GM23338 (cell line): Measurements from ENCODE around the gene FGD4. TPM values are rescaled to one million over a fixed set of nuclear protein-coding genes. Genes with fewer than 3 reads are reported as not detected.

Experiments
- ATAC-seq: fragments of 200-7000 bp; cut with Tn5 transposase; 3 replicates; pipeline ENCODE4 v1.9.1; 2020
- DNase-seq: peaks from one replicate; pipeline ENCODE4 v3.0.0-alpha.2; 2015; ENCODE audit warnings: low spot score
- H2AFZ ChIP-seq: fragments of 200-600 bp; sonication (generic); 2 replicates; pipeline ENCODE4 v1.8.0; 2016; ENCODE audit warnings: antibody characterized with exemption, mild to moderate bottlenecking, moderate library complexity
- H3F3A ChIP-seq: fragments of 200-600 bp; sonication (generic); replicated peaks from 2 replicates; pipeline ENCODE4 v1.8.0; 2017; ENCODE audit warnings: antibody characterized with exemption, mixed run types, low read depth
- H3K27ac ChIP-seq: fragments of 200-600 bp; sonication (generic); 2 replicates; pipeline ENCODE4 v1.6.1; 2016; ENCODE audit warnings: low read depth
- H3K27me3 ChIP-seq: fragments of 200-600 bp; sonication (generic); 2 replicates; pipeline ENCODE4 v1.8.0; 2016; ENCODE audit warnings: mild to moderate bottlenecking, mixed run types, moderate library complexity; ENCODE audit not compliant: insufficient read depth
- H3K36me3 ChIP-seq: fragments of 200-600 bp; sonication (generic); 2 replicates; pipeline ENCODE4 v1.8.0; 2016; ENCODE audit warnings: mild to moderate bottlenecking; ENCODE audit not compliant: insufficient read depth
- H3K4me1 ChIP-seq: fragments of 200-600 bp; sonication (generic); 2 replicates; pipeline ENCODE4 v1.8.0; 2016; ENCODE audit warnings: mild to moderate bottlenecking, moderate library complexity; ENCODE audit not compliant: insufficient read depth
- H3K4me2 ChIP-seq: fragments of 200-600 bp; sonication (generic); 2 replicates; pipeline ENCODE4 v1.7.1; 2017; ENCODE audit warnings: mixed run types
- H3K4me3 ChIP-seq: fragments of 200-600 bp; sonication (generic); 2 replicates; pipeline ENCODE4 v1.6.1; 2016; ENCODE audit warnings: mixed run types
- H3K79me2 ChIP-seq: fragments of 200-600 bp; sonication (generic); replicated peaks from 2 replicates; pipeline ENCODE4 v1.8.0; 2017; ENCODE audit warnings: mild to moderate bottlenecking; ENCODE audit not compliant: insufficient read depth
- H3K9me2 ChIP-seq: fragments of 200-600 bp; sonication (generic); 2 replicates; pipeline ENCODE4 v1.8.0; 2017; ENCODE audit not compliant: insufficient read depth
- H4K20me1 ChIP-seq: fragments of 200-600 bp; sonication (generic); replicated peaks from 2 replicates; pipeline ENCODE4 v1.8.0; 2017; ENCODE audit warnings: mild to moderate bottlenecking; ENCODE audit not compliant: insufficient read depth
- H3K27ac Mint-ChIP-seq: 2 replicates; pipeline ENCODE4 v1.8.0; 2020; ENCODE audit warnings: inconsistent platforms, mild to moderate bottlenecking, moderate library complexity, mixed read lengths
- H3K27me3 Mint-ChIP-seq: 3 replicates; pipeline ENCODE4 v1.8.0; 2022; ENCODE audit warnings: low read depth, mild to moderate bottlenecking, moderate library complexity, mixed read lengths, inconsistent platforms; ENCODE audit not compliant: insufficient read depth, poor library complexity
- H3K36me3 Mint-ChIP-seq: 3 replicates; pipeline ENCODE4 v1.8.0; 2021; ENCODE audit warnings: low read depth, mild to moderate bottlenecking, inconsistent platforms, moderate library complexity, mixed read lengths
- H3K4me1 Mint-ChIP-seq: 3 replicates; pipeline ENCODE4 v1.8.0; 2020; ENCODE audit warnings: mild to moderate bottlenecking, inconsistent platforms, mixed read lengths
- H3K4me3 Mint-ChIP-seq: 3 replicates; pipeline ENCODE4 v1.8.0; 2021; ENCODE audit warnings: moderate library complexity, mild to moderate bottlenecking, inconsistent platforms, mixed read lengths
- H3K9me3 Mint-ChIP-seq: 3 replicates; pipeline ENCODE4 v1.8.0; 2020; ENCODE audit warnings: moderate library complexity, mild to moderate bottlenecking, inconsistent platforms, mixed read lengths
- CREB1 ChIP-seq: fragments of 250-450 bp; sonication (Bioruptor Pico); IDR thresholded peaks from 2 replicates; pipeline ENCODE4 v1.5.0; 2020; ENCODE audit warnings: low read depth, mild to moderate bottlenecking, moderate library complexity
- CTCF ChIP-seq, 2 experiments: fragments of 200-600 bp in 1 of 2; sonication (generic) in 1 of 2; conservative IDR thresholded peaks; 2 replicates each; pipeline versions ENCODE4 v1.5.1 to v1.6.1; 2016 to 2017; ENCODE audit warnings: antibody characterized with exemption in 2 of 2, low read depth in 2 of 2, mild to moderate bottlenecking in 2 of 2, moderate library complexity in 1 of 2
- ETS1 ChIP-seq: IDR thresholded peaks from 2 replicates; pipeline ENCODE4 v1.6.1; 2016; ENCODE audit warnings: antibody characterized with exemption
- EZH2 ChIP-seq: fragments of 200-600 bp; sonication (generic); IDR thresholded peaks from one replicate; pipeline ENCODE4 v1.8.0; 2017; ENCODE audit warnings: antibody characterized with exemption, mild to moderate bottlenecking, low read depth; ENCODE audit not compliant: unreplicated experiment
- EZH2phosphoT487 ChIP-seq: fragments of 200-600 bp; sonication (generic); IDR thresholded peaks from one replicate; pipeline ENCODE4 v1.8.1; 2018; ENCODE audit warnings: antibody characterized with exemption; ENCODE audit not compliant: unreplicated experiment
- JUNB ChIP-seq: IDR thresholded peaks from one replicate; pipeline ENCODE4 v1.6.1; 2016; ENCODE audit warnings: antibody characterized with exemption; ENCODE audit not compliant: unreplicated experiment
- NANOG ChIP-seq: IDR thresholded peaks from 2 replicates; pipeline ENCODE4 v1.6.1; 2016; ENCODE audit warnings: antibody characterized with exemption, borderline replicate concordance
- POLR2AphosphoS5 ChIP-seq: IDR thresholded peaks from 2 replicates; pipeline ENCODE4 v1.6.1; 2016; ENCODE audit warnings: antibody characterized with exemption, low read depth
- REST ChIP-seq: IDR thresholded peaks from one replicate; pipeline ENCODE4 v1.6.1; 2018; ENCODE audit warnings: antibody characterized with exemption; ENCODE audit not compliant: unreplicated experiment
- STAT1 ChIP-seq: IDR thresholded peaks from one replicate; pipeline ENCODE4 v1.6.1; 2016; ENCODE audit warnings: antibody characterized with exemption; ENCODE audit not compliant: unreplicated experiment
- ZNF114 ChIP-seq: fragments of 250-450 bp; sonication (Bioruptor Pico); IDR thresholded peaks from 2 replicates; pipeline ENCODE4 v1.5.0; 2020; ENCODE audit warnings: mild to moderate bottlenecking, moderate library complexity
- ZNF331 ChIP-seq: fragments of 250-450 bp; sonication (Bioruptor Pico); IDR thresholded peaks from 2 replicates; pipeline ENCODE4 v1.5.0; 2020; ENCODE audit warnings: low read depth, mild to moderate bottlenecking, moderate library complexity
- ZNF462 ChIP-seq: fragments of 250-450 bp; sonication (Bioruptor Pico); IDR thresholded peaks from 2 replicates; pipeline ENCODE4 v1.5.0; 2020; ENCODE audit warnings: mild to moderate bottlenecking, moderate library complexity
- polyA plus RNA-seq: library from polyadenylated mRNA; unstranded; fragments of >200 nt; fragmentation: Nextera tagmentation; extraction: Ambion mirVana; gene quantifications from 2 replicates; pipeline ENCODE4 v1.2.1, GENCODE V29; 2016
- total RNA-seq: library from RNA; depleted of rRNA; stranded (reverse); fragments of >200 nt; shearing (Covaris generic); gene quantifications from 2 replicates; pipeline ENCODE4 v1.2.3, GENCODE V29; 2014

The FGD4 gene
- total and polyA plus RNA-seq, 2 experiments from 2014 or later = 24.3 to 54.3 TPM

GRCh38 chr12:32431025-32431424, 31.7 kb downstream of the FGD4 start:
- no peak overlapping the region for H3K27ac ChIP-seq
- peaks cover 35% of the 10 kb centered on the region for H3K4me1 Mint-ChIP-seq
- H3K4me2 ChIP-seq = no peak overlapping the region
- H3K36me3 Mint-ChIP-seq = peaks cover 43% of the 10 kb centered on the region
- peaks cover 34% of the 10 kb centered on the region for H4K20me1 ChIP-seq
- no peak overlapping the region for H3K4me3 Mint-ChIP-seq
- no peaks in the 10 kb centered on the region for H3K27me3 ChIP-seq
- peaks cover 40% of the 10 kb centered on the region for H3K9me3 Mint-ChIP-seq
- H3K36me3 ChIP-seq = peaks cover 3% of the 10 kb centered on the region; the same call in 1 of the 2 replicates
- DNase-seq (no peak), ATAC-seq (no peak)
- TF ChIP-seq ZNF114 = no peak
- TF ChIP-seq CTCF (conservative IDR thresholded peaks at IDR 0.05; ENCODE audit: low read depth in 2 of 2) = no peak
- TF ChIP-seq ZNF462 (CRISPR knock-in tag) = no peak
- no peak for TF ChIP-seq POLR2AphosphoS5
- TF ChIP-seq NANOG = no peak
- TF ChIP-seq ZNF331 (CRISPR knock-in tag) = no peak
- TF ChIP-seq CREB1 (CRISPR knock-in tag) = no peak
- no peak for TF ChIP-seq REST
- TF ChIP-seq EZH2phosphoT487 = no peak
- TF ChIP-seq ETS1 = no peak
- no peak for TF ChIP-seq EZH2
- TF ChIP-seq JUNB = no peak
- no peak for TF ChIP-seq STAT1
- no peaks in the 10 kb centered on the region for H3K9me2 ChIP-seq
- no peak overlapping the region for H3K27ac Mint-ChIP-seq
- peaks cover 100% of the 10 kb centered on the region for H3K79me2 ChIP-seq
- no peak overlapping the region for H2AFZ ChIP-seq
- peaks cover 27% of the 10 kb centered on the region for H3K4me1 ChIP-seq
- 0 out of 2 replicates have a peak, but pooled peaks cover 16% of the 10 kb centered on the region for H3F3A ChIP-seq
- H3K27me3 Mint-ChIP-seq = no peaks in the 10 kb centered on the region
- no peak overlapping the region for H3K4me3 ChIP-seq
